SU-DHL-6 (cell line): ENCODE measurements around the gene GPC1.

Source experiments
- H2AFZ ChIP-seq: fragments of 200-600 bp; sonication (generic); 2 replicates; pipeline ENCODE4 v1.6.1; 2014; ENCODE audit warnings: low read depth, mild to moderate bottlenecking, moderate library complexity, mixed read lengths, antibody characterized with exemption, low read length; ENCODE audit not compliant: severe bottlenecking
- H3F3A ChIP-seq: fragments of 200-600 bp; shearing (Covaris generic); 2 replicates; pipeline ENCODE4 v1.6.0; 2016; ENCODE audit warnings: antibody characterized with exemption, mild to moderate bottlenecking; ENCODE audit not compliant: insufficient read depth
- H3K27ac ChIP-seq: fragments of 200-600 bp; sonication (generic); 2 replicates; pipeline ENCODE4 v1.5.1; 2016; ENCODE audit warnings: low read depth, mild to moderate bottlenecking, low read length, moderate library complexity, mixed read lengths
- H3K27me3 ChIP-seq: fragments of 200-600 bp; sonication (generic), shearing (Covaris generic); 2 replicates; pipeline ENCODE4 v1.6.0; 2014; ENCODE audit warnings: mild to moderate bottlenecking, low read length
- H3K36me3 ChIP-seq: fragments of 200-600 bp; sonication (generic); 2 replicates; pipeline ENCODE4 v1.6.1; 2014; ENCODE audit warnings: mild to moderate bottlenecking, low read length, mixed read lengths
- H3K4me2 ChIP-seq: fragments of 300-600, 200-600 bp; shearing (Covaris generic), sonication (generic); 2 replicates; pipeline ENCODE4 v1.6.0; 2014; ENCODE audit warnings: low read length, low read depth, mild to moderate bottlenecking; ENCODE audit not compliant: poor library complexity, severe bottlenecking
- H3K4me3 ChIP-seq: fragments of 200-600 bp; sonication (generic); 2 replicates; pipeline ENCODE4 v1.5.1; 2014; ENCODE audit warnings: antibody characterized with exemption, low read length, mild to moderate bottlenecking, mixed read lengths; ENCODE audit not compliant: insufficient read depth, poor library complexity, severe bottlenecking
- H3K79me2 ChIP-seq: fragments of 200-600 bp; sonication (generic); 2 replicates; pipeline ENCODE4 v1.6.1; 2014; ENCODE audit warnings: mild to moderate bottlenecking, low read length, moderate library complexity; ENCODE audit not compliant: insufficient read depth
- H3K9ac ChIP-seq: fragments of 200-600 bp; sonication (generic); 2 replicates; pipeline ENCODE4 v1.7.0; 2014; ENCODE audit warnings: mild to moderate bottlenecking, low read length
- H3K9me2 ChIP-seq: fragments of 200-600 bp; sonication (generic); replicated peaks from 2 replicates; pipeline ENCODE4 v1.6.1; 2014; ENCODE audit warnings: low read length; ENCODE audit not compliant: insufficient read depth
- H3K9me3 ChIP-seq: fragments of 200-600 bp; sonication (generic); 2 replicates; pipeline ENCODE4 v1.6.1; 2014; ENCODE audit warnings: low read length, mixed read lengths; ENCODE audit not compliant: insufficient read depth
- H4K20me1 ChIP-seq: fragments of 200-600 bp; sonication (generic); 2 replicates; pipeline ENCODE4 v1.6.1; 2014; ENCODE audit warnings: low read depth, mild to moderate bottlenecking, antibody characterized with exemption, low read length, moderate library complexity, mixed read lengths
- CTCF ChIP-seq: fragments of 200-600 bp; sonication (generic); IDR thresholded peaks from one replicate; pipeline ENCODE4 v1.5.1; 2017; ENCODE audit warnings: antibody characterized with exemption, mild to moderate bottlenecking, low read length, moderate library complexity; ENCODE audit not compliant: insufficient read depth, poor library complexity, severe bottlenecking
- EZH2phosphoT487 ChIP-seq: fragments of 200-600 bp; sonication (generic), shearing (Covaris generic); conservative IDR thresholded peaks from 2 replicates; pipeline ENCODE4 v1.6.1; 2018; ENCODE audit warnings: mild to moderate bottlenecking, antibody characterized with exemption, low read length, moderate library complexity, mixed read lengths

GPC1 gene

DNA sequence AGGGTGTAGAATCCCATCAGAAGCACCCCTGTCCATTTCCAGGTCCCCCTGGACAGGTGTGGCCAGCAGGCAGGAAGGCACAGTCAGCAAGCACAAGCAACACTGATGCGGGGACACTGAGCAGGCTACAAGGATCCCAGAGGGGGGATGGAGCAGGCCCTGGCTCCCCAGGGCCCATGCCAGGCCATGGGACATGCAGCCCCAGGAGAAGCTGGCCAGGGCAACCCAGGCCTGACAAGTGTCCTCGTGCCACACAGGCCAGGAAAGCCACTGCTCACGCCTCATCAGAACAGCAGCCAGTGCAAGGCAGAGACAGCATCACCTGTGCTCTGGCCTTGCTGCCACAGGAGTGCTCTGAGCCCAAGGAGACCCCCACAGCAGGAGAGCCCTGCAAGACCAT, 14.1 kb upstream of the GPC1 start:
- H3F3A ChIP-seq: no peaks in the 10 kb centered on the region
- H4K20me1 ChIP-seq: no peaks in the 10 kb centered on the region
- no peak for TF ChIP-seq CTCF
- no peaks in the 10 kb centered on the region for H3K36me3 ChIP-seq
- H3K9me2 ChIP-seq: no peaks in the 10 kb centered on the region
- no peak overlapping the region for H3K4me2 ChIP-seq
- H3K9ac ChIP-seq: no peak overlapping the region
- no peak overlapping the region for H2AFZ ChIP-seq
- peaks cover 19% of the 10 kb centered on the region; the same call in 1 of the 2 replicates for H3K9me3 ChIP-seq
- H3K4me3 ChIP-seq: no peak overlapping the region
- no peaks in the 10 kb centered on the region for H3K27me3 ChIP-seq
- no peaks in the 10 kb centered on the region for H3K79me2 ChIP-seq
- no peak overlapping the region for H3K27ac ChIP-seq

GRCh38 chr2:240422658-240423329, 12.7 kb upstream of the GPC1 start:
- no peaks in the 10 kb centered on the region for H3F3A ChIP-seq
- TF ChIP-seq CTCF: no peak
- peaks cover 19% of the 10 kb centered on the region; the same call in 1 of the 2 replicates for H3K9me3 ChIP-seq
- no peak overlapping the region for H3K27ac ChIP-seq
- H3K27me3 ChIP-seq: no peaks in the 10 kb centered on the region
- no peak overlapping the region for H3K9ac ChIP-seq
- no peak overlapping the region for H3K4me2 ChIP-seq
- H3K4me3 ChIP-seq: no peak overlapping the region
- no peaks in the 10 kb centered on the region for H3K79me2 ChIP-seq
- H3K9me2 ChIP-seq: no peaks in the 10 kb centered on the region
- no peaks in the 10 kb centered on the region for H4K20me1 ChIP-seq
- H2AFZ ChIP-seq: no peak overlapping the region
- no peaks in the 10 kb centered on the region for H3K36me3 ChIP-seq

- H3K9me3 ChIP-seq: peaks cover 15% of the 10 kb centered on the region; the same call in 1 of the 2 replicates
- H3K27me3 ChIP-seq: no peaks in the 10 kb centered on the region
- H3K27ac ChIP-seq: no peak overlapping the region
- H3K4me2 ChIP-seq: no peak overlapping the region
- H3F3A ChIP-seq: no peaks in the 10 kb centered on the region
- no peaks in the 10 kb centered on the region for H3K36me3 ChIP-seq
- H3K9ac ChIP-seq: no peak overlapping the region
- no peaks in the 10 kb centered on the region for H4K20me1 ChIP-seq
- H3K9me2 ChIP-seq: no peaks in the 10 kb centered on the region
- no peak overlapping the region for H2AFZ ChIP-seq
- H3K4me3 ChIP-seq: no peak overlapping the region
- no peaks in the 10 kb centered on the region for H3K79me2 ChIP-seq
- TF ChIP-seq CTCF (no peak), EZH2phosphoT487 (no peak)
These were observed 11.7 kb upstream of the GPC1 start for GRCh38 chr2:240423788-240424191.
